ENCODE data around the gene FBXW12. TPM values are rescaled to one million over a fixed set of nuclear protein-coding genes. Genes with fewer than 3 reads are reported as not detected.

The FBXW12 gene
- polyA plus RNA-seq, 1 of the 3 experiments (the other 2 are of a cell fraction), result 0.07 TPM

- no peak overlapping the region for H2AFZ ChIP-seq (ENCODE audit: low read depth)
- H3K9ac ChIP-seq, result no peak overlapping the region
- H3K36me3 ChIP-seq (replicated peaks in 1 of 2; ENCODE audit: control insufficient read depth in 1 of 2, insufficient read depth in 2 of 2, low read length in 1 of 2), result peaks cover 7 to 25% of the 10 kb centered on the region in 2 experiments
- H3K4me1 ChIP-seq (ENCODE audit: control insufficient read depth in 1 of 2, insufficient read depth in 2 of 2, low read depth in 1 of 2, low read length in 1 of 2), result peaks cover 2 to 18% of the 10 kb centered on the region in 2 experiments
- H3K27me3 ChIP-seq (ENCODE audit: insufficient read depth), result no peaks in the 10 kb centered on the region
- no peak overlapping the region for H3K27ac ChIP-seq (ENCODE audit: low read depth in 2 of 2, low read length in 1 of 2)
- no peaks in the 10 kb centered on the region for H3K9me2 ChIP-seq
- DNase-seq, result no peak
- no peaks in the 10 kb centered on the region for H3F3A ChIP-seq (replicated peaks; ENCODE audit: insufficient read depth)
- H3K4me3 ChIP-seq (ENCODE audit: low read depth in 2 of 2, low read length in 1 of 2), result no peak overlapping the region
- no peaks in the 10 kb centered on the region for H3K9me3 ChIP-seq
- TF ChIP-seq, protein P1, sequence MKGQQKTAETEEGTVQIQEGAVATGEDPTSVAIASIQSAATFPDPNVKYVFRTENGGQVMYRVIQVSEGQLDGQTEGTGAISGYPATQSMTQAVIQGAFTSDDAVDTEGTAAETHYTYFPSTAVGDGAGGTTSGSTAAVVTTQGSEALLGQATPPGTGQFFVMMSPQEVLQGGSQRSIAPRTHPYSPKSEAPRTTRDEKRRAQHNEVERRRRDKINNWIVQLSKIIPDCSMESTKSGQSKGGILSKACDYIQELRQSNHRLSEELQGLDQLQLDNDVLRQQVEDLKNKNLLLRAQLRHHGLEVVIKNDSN (IDR thresholded peaks at IDR 0.05; ENCODE audit: borderline replicate concordance, low read depth), result no peak
- TF ChIP-seq TCF12 (IDR thresholded peaks at IDR 0.05) (no peak), CTCF (IDR thresholded peaks at IDR 0.05) (no peak), JUND (IDR thresholded peaks at IDR 0.05) (no peak), REST (IDR thresholded peaks at IDR 0.05; ENCODE audit: low read depth, low read length) (no peak), TAF1 (IDR thresholded peaks at IDR 0.05; ENCODE audit: borderline replicate concordance, low read depth, low read length) (no peak), SIN3A (IDR thresholded peaks at IDR 0.05; ENCODE audit: borderline replicate concordance, low read depth, low read length) (no peak), RAD21 (IDR thresholded peaks at IDR 0.05; ENCODE audit: low read length) (no peak), MAX (IDR thresholded peaks at IDR 0.05; ENCODE audit: low read depth) (no peak), POLR2AphosphoS5 (IDR thresholded peaks at IDR 0.05; ENCODE audit: low read depth, low read length) (no peak), GATA2 (CRISPR knock-in tag; IDR thresholded peaks at IDR 0.05) (no peak)
- TF ChIP-seq, protein P2, sequence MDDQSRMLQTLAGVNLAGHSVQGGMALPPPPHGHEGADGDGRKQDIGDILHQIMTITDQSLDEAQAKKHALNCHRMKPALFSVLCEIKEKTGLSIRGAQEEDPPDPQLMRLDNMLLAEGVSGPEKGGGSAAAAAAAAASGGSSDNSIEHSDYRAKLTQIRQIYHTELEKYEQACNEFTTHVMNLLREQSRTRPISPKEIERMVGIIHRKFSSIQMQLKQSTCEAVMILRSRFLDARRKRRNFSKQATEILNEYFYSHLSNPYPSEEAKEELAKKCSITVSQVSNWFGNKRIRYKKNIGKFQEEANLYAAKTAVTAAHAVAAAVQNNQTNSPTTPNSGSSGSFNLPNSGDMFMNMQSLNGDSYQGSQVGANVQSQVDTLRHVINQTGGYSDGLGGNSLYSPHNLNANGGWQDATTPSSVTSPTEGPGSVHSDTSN (IDR thresholded peaks at IDR 0.05), result no peak
- TF ChIP-seq, protein P3, sequence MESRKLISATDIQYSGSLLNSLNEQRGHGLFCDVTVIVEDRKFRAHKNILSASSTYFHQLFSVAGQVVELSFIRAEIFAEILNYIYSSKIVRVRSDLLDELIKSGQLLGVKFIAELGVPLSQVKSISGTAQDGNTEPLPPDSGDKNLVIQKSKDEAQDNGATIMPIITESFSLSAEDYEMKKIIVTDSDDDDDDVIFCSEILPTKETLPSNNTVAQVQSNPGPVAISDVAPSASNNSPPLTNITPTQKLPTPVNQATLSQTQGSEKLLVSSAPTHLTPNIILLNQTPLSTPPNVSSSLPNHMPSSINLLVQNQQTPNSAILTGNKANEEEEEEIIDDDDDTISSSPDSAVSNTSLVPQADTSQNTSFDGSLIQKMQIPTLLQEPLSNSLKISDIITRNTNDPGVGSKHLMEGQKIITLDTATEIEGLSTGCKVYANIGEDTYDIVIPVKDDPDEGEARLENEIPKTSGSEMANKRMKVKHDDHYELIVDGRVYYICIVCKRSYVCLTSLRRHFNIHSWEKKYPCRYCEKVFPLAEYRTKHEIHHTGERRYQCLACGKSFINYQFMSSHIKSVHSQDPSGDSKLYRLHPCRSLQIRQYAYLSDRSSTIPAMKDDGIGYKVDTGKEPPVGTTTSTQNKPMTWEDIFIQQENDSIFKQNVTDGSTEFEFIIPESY (IDR thresholded peaks at IDR 0.05; ENCODE audit: borderline replicate concordance, low read depth), result no peak
- WGBS (ENCODE audit: low lambda C conversion rate), result 22% methylated on average over 1 of the region's 1 CpG
- POLR2A ChIA-PET, result interaction anchor here (0.6 to 1.6 kb wide), 5 partner anchors 11 to 242 kb away, joined by 3 to 8 read pairs (median 4); no protein-coding TSS in a partner anchor
- H3K4me2 ChIP-seq, result no peak overlapping the region
- peaks cover 27% of the 10 kb centered on the region for H3K79me2 ChIP-seq (ENCODE audit: insufficient read depth)
- CTCF ChIA-PET, result interaction anchor here (0.6 to 13.2 kb wide), 93 partner anchors 11 to 1059 kb away, joined by 3 to 399 read pairs (median 7); partner anchors contain the start of genes ATRIP, CAMP, CDC25A and FBXW12
- H4K20me1 ChIP-seq (ENCODE audit: insufficient read depth), result peaks cover 8% of the 10 kb centered on the region; the same call in 1 of the 2 replicates
Measured at GRCh38 chr3:48436477-48436787, 64.4 kb downstream of the FBXW12 start.

All from SK-N-SH (cell line).